ENCODE results near the gene TM2D1.

- TF ChIP-seq JUND (IDR thresholded peaks at IDR 0.05) = no peak
- TF ChIP-seq POLR2A (IDR thresholded peaks at IDR 0.05; ENCODE audit: borderline replicate concordance, extremely low read depth, insufficient read depth, insufficient read length) = no peak
- no peak for TF ChIP-seq CTCF (IDR thresholded peaks at IDR 0.05 in 2 of 3, conservative IDR thresholded peaks at IDR 0.05 in 1 of 3; ENCODE audit: borderline replicate concordance in 1 of 3, insufficient read depth in 1 of 3, low read depth in 2 of 3, low read length in 2 of 3)
- no peak for TF ChIP-seq POLR2AphosphoS5 (IDR thresholded peaks at IDR 0.05; ENCODE audit: low read depth, low read length)
- no peak for TF ChIP-seq ZNF274 (IDR thresholded peaks at IDR 0.05; ENCODE audit: low read depth, low read length)
- no peak for TF ChIP-seq ELF1 (IDR thresholded peaks at IDR 0.05; ENCODE audit: borderline replicate concordance, low read depth)
- TF ChIP-seq YY1 (IDR thresholded peaks at IDR 0.05; ENCODE audit: extremely low read depth, insufficient replicate concordance, low read depth, low read length) = no peak
- TF ChIP-seq EZH2 (IDR thresholded peaks at IDR 0.05) = no peak
- no peak for TF ChIP-seq RAD21 (IDR thresholded peaks at IDR 0.05; ENCODE audit: low read depth)
Observed at GRCh38 chr1:61709908-61710289, 15.0 kb downstream of the TM2D1 start.

All from HCT116 (cell line).